ENCODE results near the gene DCST1.

- TF ChIP-seq CTCF (IDR thresholded peaks at IDR 0.05; ENCODE audit: insufficient read depth, low read length, poor library complexity, severe bottlenecking) = no peak
- no peak for TF ChIP-seq EZH2phosphoT487 (conservative IDR thresholded peaks at IDR 0.05; ENCODE audit: low read length)
Observed at GRCh38 chr1:155051342-155051776, 17.7 kb downstream of the DCST1 start.
